ENCODE measurements around the gene STK25.

- TF ChIP-seq CTCF (conservative IDR thresholded peaks at IDR 0.05; ENCODE audit: low read length), result no peak
- TF ChIP-seq EZH2phosphoT487 (IDR thresholded peaks at IDR 0.05; ENCODE audit: borderline replicate concordance, low read depth, low read length), result no peak
Observed at GRCh38 chr2:241475267-241475666, 33.1 kb downstream of the STK25 start.
